Endothelial cell of umbilical vein (primary cell): Measurements from ENCODE around the gene DVL1. TPM values are rescaled to one million over a fixed set of nuclear protein-coding genes. Genes with fewer than 3 reads are reported as not detected.

Experiments
- BruUV-seq: library from RNA; stranded (reverse); fragments of 400-500 nt; replicated peaks from 2 replicates; lab custom pipeline; 2021; lab: Mats Ljungman, UMichigan
- CTCF ChIA-PET: fragments of 300-600, 350-600 bp; sonication (Branson Sonifier 250); formaldehyde crosslinking; loops from one replicate; lab custom pipeline; 2021; ENCODE audit warnings: antibody characterized with exemption, inconsistent platforms; lab: Charles Lee
- POLR2A ChIA-PET: fragments of 300-600, 350-600 bp; sonication (Branson Sonifier 250); formaldehyde crosslinking; loops from one replicate; lab custom pipeline; 2021; ENCODE audit warnings: antibody characterized with exemption, inconsistent platforms; lab: Charles Lee
- DNase-seq: peaks from one replicate; pipeline ENCODE4 v3.0.0-alpha.2; 2011; ENCODE audit warnings: low read depth, low spot score
- FAIRE-seq: peaks from 2 replicates; lab custom pipeline; 2011; peaks lifted over from hg19 to GRCh38; lab: Jason Lieb, UNC
- H2AFZ ChIP-seq: 2 replicates; pipeline ENCODE4 v1.6.0; 2012; ENCODE audit warnings: low read depth, low read length, control low read depth, inconsistent platforms
- H3K27ac ChIP-seq: 2 replicates; pipeline ENCODE4 v1.5.1; 2011; ENCODE audit warnings: low read depth, mild to moderate bottlenecking, control low read depth, low read length, moderate library complexity; ENCODE audit not compliant: insufficient read depth
- H3K27me3 ChIP-seq, 2 experiments: 2 replicates each; pipeline versions ENCODE4 v1.6.0 to v1.6.1; 2011; ENCODE audit warnings: low read length in 2 of 2, mixed read lengths in 1 of 2; ENCODE audit not compliant: control insufficient read depth in 2 of 2, insufficient read depth in 2 of 2
- H3K36me3 ChIP-seq, 2 experiments: 2 replicates in 1 of 2; 3 replicates in 1 of 2; pipeline ENCODE4 v1.5.1; 2011; ENCODE audit warnings: low read length in 2 of 2, mild to moderate bottlenecking in 1 of 2, moderate library complexity in 1 of 2; ENCODE audit not compliant: control insufficient read depth in 2 of 2, insufficient read depth in 2 of 2; ENCODE audit errors: extremely low read depth in 1 of 2
- H3K4me1 ChIP-seq: 3 replicates; pipeline ENCODE4 v1.5.1; 2011; ENCODE audit warnings: mild to moderate bottlenecking, low read length; ENCODE audit not compliant: control insufficient read depth, insufficient read depth; ENCODE audit errors: extremely low read depth
- H3K4me2 ChIP-seq: 2 replicates; pipeline ENCODE4 v1.6.1; 2011; ENCODE audit warnings: low read length, control low read depth, mixed read lengths; ENCODE audit not compliant: insufficient read depth
- H3K4me3 ChIP-seq, 3 experiments: fragments of 200-600 bp in 1 of 3; sonication (generic), shearing (Covaris generic) in 1 of 3; replicated peaks in 1 of 3; 2 replicates each; pipeline ENCODE4 v1.5.1; 2011 to 2016; ENCODE audit warnings: control low read depth in 3 of 3, low read length in 3 of 3, mild to moderate bottlenecking in 2 of 3, inconsistent platforms in 1 of 3, low read depth in 1 of 3, moderate library complexity in 1 of 3; ENCODE audit not compliant: insufficient read depth in 1 of 3
- H3K79me2 ChIP-seq: 2 replicates; pipeline ENCODE4 v1.6.0; 2012; ENCODE audit warnings: low read length, inconsistent platforms; ENCODE audit not compliant: control insufficient read depth, insufficient read depth
- H3K9ac ChIP-seq: replicated peaks from 2 replicates; pipeline ENCODE3; 2011; ENCODE audit warnings: low read length, control low read depth; ENCODE audit not compliant: insufficient read depth; ENCODE audit errors: extremely low read depth
- H3K9me1 ChIP-seq: replicated peaks from 3 replicates; pipeline ENCODE4 v1.6.0; 2011; ENCODE audit warnings: mild to moderate bottlenecking, low read length; ENCODE audit not compliant: control insufficient read depth, insufficient read depth; ENCODE audit errors: extremely low read depth
- H3K9me3 ChIP-seq: replicated peaks from 2 replicates; pipeline ENCODE4 v1.5.1; 2012; ENCODE audit warnings: low read length, inconsistent platforms; ENCODE audit not compliant: control insufficient read depth, insufficient read depth
- H4K20me1 ChIP-seq: replicated peaks from 2 replicates; pipeline ENCODE3; 2011; ENCODE audit warnings: mild to moderate bottlenecking, low read length; ENCODE audit not compliant: control insufficient read depth, insufficient read depth; ENCODE audit errors: extremely low read depth
- CTCF ChIP-seq, 2 donors: IDR thresholded peaks; 1 replicate in 1 of 2; 2 replicates in 1 of 2; pipeline ENCODE4 v1.5.1; 2011; ENCODE audit warnings: low read length in 2 of 2, mild to moderate bottlenecking in 2 of 2, moderate library complexity in 2 of 2, control low read depth in 1 of 2, inconsistent platforms in 1 of 2, low read depth in 1 of 2; ENCODE audit not compliant: insufficient read depth in 1 of 2; ENCODE audit errors: extremely low read depth in 1 of 2
- EZH2 ChIP-seq: IDR thresholded peaks from 2 replicates; pipeline ENCODE4 v1.6.1; 2012; ENCODE audit warnings: borderline replicate concordance, low read depth, mild to moderate bottlenecking, moderate library complexity, low read length, inconsistent platforms; ENCODE audit not compliant: severe bottlenecking
- FOS ChIP-seq: IDR thresholded peaks from 2 replicates; pipeline ENCODE4 v1.6.1; 2011; ENCODE audit warnings: mild to moderate bottlenecking, low read length, moderate library complexity, borderline replicate concordance; ENCODE audit not compliant: insufficient read depth
- GATA2 ChIP-seq: IDR thresholded peaks from 2 replicates; pipeline ENCODE4 v1.7.0; 2011; ENCODE audit warnings: low read depth, mild to moderate bottlenecking, moderate library complexity, mixed read lengths, low read length; ENCODE audit not compliant: insufficient read length, insufficient read depth
- JUN ChIP-seq: IDR thresholded peaks from 2 replicates; pipeline ENCODE4 v1.6.1; 2011; ENCODE audit warnings: borderline replicate concordance, low read depth; ENCODE audit not compliant: insufficient read length, insufficient read depth
- MYC ChIP-seq: IDR thresholded peaks from one replicate; pipeline ENCODE4 v1.6.1; 2011; ENCODE audit warnings: mild to moderate bottlenecking, low read depth, low read length
- POLR2A ChIP-seq: IDR thresholded peaks from 2 replicates; pipeline ENCODE4 v1.6.1; 2012; ENCODE audit warnings: low read depth, mild to moderate bottlenecking, control low read depth, low read length
- POLR2AphosphoS5 ChIP-seq: IDR thresholded peaks from 2 replicates; pipeline ENCODE4 v1.6.1; 2012; ENCODE audit warnings: low read depth, mild to moderate bottlenecking, control low read depth, low read length, moderate library complexity; ENCODE audit not compliant: insufficient read depth
- dilution Hi-C: fragments of 300-500 bp; cut with MboI; formaldehyde crosslinking; loops from one replicate; pipeline ENCODE4 v1.15.0; 2019; ENCODE audit warnings: low sequenced_read_pairs; ENCODE audit not compliant: extremely low pct_ligation_motif_present
- intact Hi-C: fragments of 100-400 bp; cut with micrococcal nuclease; formaldehyde crosslinking; loops from one replicate; pipeline ENCODE4 v1.10.0; 2022
- polyA plus RNA-seq, 4 experiments: library from polyadenylated mRNA; depleted of rRNA in 3 of 4; stranded (reverse) in 3 of 4; unstranded in 1 of 4; fragments of >200 nt; gene quantifications; 2 replicates each; pipeline versions ENCODE4 v1.2.1 to v1.2.3, GENCODE V29; 2011 to 2012; ENCODE audit warnings: missing spikeins in 1 of 4
- total RNA-seq: library from RNA; stranded (reverse); gene quantifications from 2 replicates; pipeline ENCODE4 v1.2.3, GENCODE V29; 2021

The DVL1 gene
- total and polyA plus RNA-seq, 2 donors (not counting 3 experiments of a cell fraction or from before 2014, with no cell fraction given), result 26.8 to 36.5 TPM

GRCh38 chr1:1338278-1338677, 10.9 kb downstream of the DVL1 start:
- CTCF ChIA-PET, result no interaction called here
- POLR2A ChIA-PET, result no interaction called here

More at GRCh38 chr1:1338278-1338677, 10.9 kb downstream of the DVL1 start:
- TF ChIP-seq GATA2 (no peak), MYC (no peak), POLR2A (no peak), FOS (no peak), CTCF (IDR thresholded peaks at IDR 0.05; ENCODE audit: extremely low read depth in 1 of 2, insufficient read depth in 1 of 2, low read depth in 1 of 2, low read length in 2 of 2) (no peak), POLR2AphosphoS5 (no peak), EZH2 (no peak), JUN (no peak)
- no peak overlapping the region for H3K4me2 ChIP-seq
- FAIRE-seq (no peak), DNase-seq (no peak)
- no peaks in the 10 kb centered on the region for H3K79me2 ChIP-seq
- no peak overlapping the region for H3K9ac ChIP-seq
- BruUV-seq, result no TSS peak
- H3K4me3 ChIP-seq, result no peak overlapping the region
- H3K27ac ChIP-seq, result no peak overlapping the region
- no peaks in the 10 kb centered on the region for H4K20me1 ChIP-seq
- H3K4me1 ChIP-seq, result no peaks in the 10 kb centered on the region
- intact Hi-C loops (no loop called here), dilution Hi-C loops (no loop called here)
- no peaks in the 10 kb centered on the region for H3K9me1 ChIP-seq
- no peaks in the 10 kb centered on the region for H3K27me3 ChIP-seq
- peaks cover 0 to 17% of the 10 kb centered on the region in 2 experiments for H3K36me3 ChIP-seq
- H3K9me3 ChIP-seq, result no peaks in the 10 kb centered on the region
- no peak overlapping the region for H2AFZ ChIP-seq
